PFSK-1 (cell line): Measurements from ENCODE around the gene ZBTB2.

Experiments
- FOXP2 ChIP-seq: optimal IDR thresholded peaks from 2 replicates; pipeline ENCODE3; 2011; ENCODE audit warnings: borderline replicate concordance, control low read depth, inconsistent platforms; ENCODE audit not compliant: insufficient read depth; ENCODE audit errors: extremely low read length, extremely low read depth
- POLR2AphosphoS5 ChIP-seq: IDR thresholded peaks from 2 replicates; pipeline ENCODE4 v1.6.1; 2012; ENCODE audit warnings: low read depth, mild to moderate bottlenecking, control low read depth, low read length, moderate library complexity
- SIN3A ChIP-seq: IDR thresholded peaks from 2 replicates; pipeline ENCODE4 v1.6.1; 2012; ENCODE audit warnings: mild to moderate bottlenecking, low read length, moderate library complexity, borderline replicate concordance; ENCODE audit not compliant: insufficient read depth
- TAF1 ChIP-seq: IDR thresholded peaks from 2 replicates; pipeline ENCODE4 v1.6.1; 2012; ENCODE audit warnings: low read length, control low read depth, borderline replicate concordance; ENCODE audit not compliant: insufficient read depth
- TF ChIP-seq, protein P1 (sequence below), 2 experiments: IDR thresholded peaks; 2 replicates each; pipeline versions ENCODE4 v1.6.1 to v1.8.0; 2011 to 2012; ENCODE audit warnings: low read depth in 2 of 2, low read length in 2 of 2, control low read depth in 1 of 2, inconsistent platforms in 1 of 2, mild to moderate bottlenecking in 1 of 2, moderate library complexity in 1 of 2; ENCODE audit not compliant: insufficient read depth in 1 of 2

The ZBTB2 gene

GRCh38 chr6:151317103-151317994, 74.0 kb downstream of the ZBTB2 start:
- TF ChIP-seq POLR2AphosphoS5 (no peak), FOXP2 (no peak), TAF1 (no peak), SIN3A (no peak)
- TF ChIP-seq, protein P1, sequence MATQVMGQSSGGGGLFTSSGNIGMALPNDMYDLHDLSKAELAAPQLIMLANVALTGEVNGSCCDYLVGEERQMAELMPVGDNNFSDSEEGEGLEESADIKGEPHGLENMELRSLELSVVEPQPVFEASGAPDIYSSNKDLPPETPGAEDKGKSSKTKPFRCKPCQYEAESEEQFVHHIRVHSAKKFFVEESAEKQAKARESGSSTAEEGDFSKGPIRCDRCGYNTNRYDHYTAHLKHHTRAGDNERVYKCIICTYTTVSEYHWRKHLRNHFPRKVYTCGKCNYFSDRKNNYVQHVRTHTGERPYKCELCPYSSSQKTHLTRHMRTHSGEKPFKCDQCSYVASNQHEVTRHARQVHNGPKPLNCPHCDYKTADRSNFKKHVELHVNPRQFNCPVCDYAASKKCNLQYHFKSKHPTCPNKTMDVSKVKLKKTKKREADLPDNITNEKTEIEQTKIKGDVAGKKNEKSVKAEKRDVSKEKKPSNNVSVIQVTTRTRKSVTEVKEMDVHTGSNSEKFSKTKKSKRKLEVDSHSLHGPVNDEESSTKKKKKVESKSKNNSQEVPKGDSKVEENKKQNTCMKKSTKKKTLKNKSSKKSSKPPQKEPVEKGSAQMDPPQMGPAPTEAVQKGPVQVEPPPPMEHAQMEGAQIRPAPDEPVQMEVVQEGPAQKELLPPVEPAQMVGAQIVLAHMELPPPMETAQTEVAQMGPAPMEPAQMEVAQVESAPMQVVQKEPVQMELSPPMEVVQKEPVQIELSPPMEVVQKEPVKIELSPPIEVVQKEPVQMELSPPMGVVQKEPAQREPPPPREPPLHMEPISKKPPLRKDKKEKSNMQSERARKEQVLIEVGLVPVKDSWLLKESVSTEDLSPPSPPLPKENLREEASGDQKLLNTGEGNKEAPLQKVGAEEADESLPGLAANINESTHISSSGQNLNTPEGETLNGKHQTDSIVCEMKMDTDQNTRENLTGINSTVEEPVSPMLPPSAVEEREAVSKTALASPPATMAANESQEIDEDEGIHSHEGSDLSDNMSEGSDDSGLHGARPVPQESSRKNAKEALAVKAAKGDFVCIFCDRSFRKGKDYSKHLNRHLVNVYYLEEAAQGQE (IDR thresholded peaks at IDR 0.05; ENCODE audit: insufficient read depth in 1 of 2, low read depth in 2 of 2, low read length in 2 of 2), result no peak
